Epithelial cell of umbilical artery (primary cell): ENCODE measurements around the gene LIMS3. TPM values are rescaled to one million over a fixed set of nuclear protein-coding genes. Genes with fewer than 3 reads are reported as not detected.

Source experiments
- total RNA-seq: library from RNA; depleted of rRNA; stranded (reverse); fragments of >200 nt; gene quantifications from 2 replicates; pipeline ENCODE4 v1.2.3, GENCODE V29; 2014

Gene LIMS3, protein sequence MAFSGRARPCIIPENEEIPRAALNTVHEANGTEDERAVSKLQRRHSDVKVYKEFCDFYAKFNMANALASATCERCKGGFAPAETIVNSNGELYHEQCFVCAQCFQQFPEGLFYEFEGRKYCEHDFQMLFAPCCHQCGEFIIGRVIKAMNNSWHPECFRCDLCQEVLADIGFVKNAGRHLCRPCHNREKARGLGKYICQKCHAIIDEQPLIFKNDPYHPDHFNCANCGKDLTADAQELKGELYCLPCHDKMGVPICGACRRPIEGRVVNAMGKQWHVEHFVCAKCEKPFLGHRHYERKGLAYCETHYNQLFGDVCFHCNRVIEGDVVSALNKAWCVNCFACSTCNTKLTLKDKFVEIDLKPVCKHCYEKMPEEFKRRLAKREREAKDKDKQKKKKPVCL
- total RNA-seq: 5.5 and 11.4 TPM in 2 replicates

GRCh38 chr2:109898462-109899336 is at the start of gene LIMS3:
LIMS3 (plus strand) TSS chr2:109898688; CDS start chr2:109898729, 41 bp downstream.

Other genes starting within 250 kb of the LIMS3 start
- gene RGPD5, start 104.4 kb upstream of the LIMS3 start, total RNA-seq: 25.4 and 46.1 TPM in 2 replicates
- 26.6 and 51.4 TPM in 2 replicates for gene MALL, start 217.1 kb downstream of the LIMS3 start, total RNA-seq